Endothelial cell (in vitro differentiated cells): ENCODE results near the gene STEEP1. TPM values are rescaled to one million over a fixed set of nuclear protein-coding genes. Genes with fewer than 3 reads are reported as not detected.

ENCODE experiments used
- DNase-seq: peaks from one replicate; pipeline ENCODE4 v3.0.0; 2021; ENCODE audit warnings: low spot score
- H3K27ac Mint-ChIP-seq: one replicate; pipeline ENCODE4 v1.8.0; 2021; ENCODE audit warnings: mixed read lengths, inconsistent platforms; ENCODE audit not compliant: unreplicated experiment
- H3K27me3 Mint-ChIP-seq: one replicate; pipeline ENCODE4 v1.8.0; 2021; ENCODE audit warnings: mild to moderate bottlenecking, moderate library complexity, mixed read lengths, inconsistent platforms; ENCODE audit not compliant: unreplicated experiment
- H3K36me3 Mint-ChIP-seq: one replicate; pipeline ENCODE4 v1.8.0; 2021; ENCODE audit warnings: mild to moderate bottlenecking, low read depth, mixed read lengths, inconsistent platforms; ENCODE audit not compliant: unreplicated experiment
- H3K4me1 Mint-ChIP-seq: one replicate; pipeline ENCODE4 v1.8.0; 2021; ENCODE audit warnings: mild to moderate bottlenecking, mixed read lengths, inconsistent platforms; ENCODE audit not compliant: unreplicated experiment
- H3K4me3 Mint-ChIP-seq: one replicate; pipeline ENCODE4 v1.8.0; 2021; ENCODE audit warnings: mild to moderate bottlenecking, mixed read lengths, inconsistent platforms; ENCODE audit not compliant: unreplicated experiment
- H3K9me3 Mint-ChIP-seq: one replicate; pipeline ENCODE4 v1.8.0; 2021; ENCODE audit warnings: mixed read lengths, inconsistent platforms; ENCODE audit not compliant: unreplicated experiment
- total RNA-seq: library from RNA; stranded (reverse); fragmentation: NEBNext Ultra II Directional; extraction: Animal tissue kit (Norgen Biotek cat#: 25700); gene quantifications from one replicate; pipeline ENCODE4 v1.2.1, GENCODE V29; 2021; ENCODE audit not compliant: unreplicated experiment
- TF ChIP-seq, protein P1 (sequence below): fragments of 200-600 bp; sonication (generic); IDR thresholded peaks from one replicate; pipeline ENCODE4 v1.5.0; 2021; ENCODE audit warnings: antibody characterized with exemption; ENCODE audit not compliant: unreplicated experiment

The STEEP1 gene
- total RNA-seq, 1 donor from 2014 or later = 24.2 TPM

DNA sequence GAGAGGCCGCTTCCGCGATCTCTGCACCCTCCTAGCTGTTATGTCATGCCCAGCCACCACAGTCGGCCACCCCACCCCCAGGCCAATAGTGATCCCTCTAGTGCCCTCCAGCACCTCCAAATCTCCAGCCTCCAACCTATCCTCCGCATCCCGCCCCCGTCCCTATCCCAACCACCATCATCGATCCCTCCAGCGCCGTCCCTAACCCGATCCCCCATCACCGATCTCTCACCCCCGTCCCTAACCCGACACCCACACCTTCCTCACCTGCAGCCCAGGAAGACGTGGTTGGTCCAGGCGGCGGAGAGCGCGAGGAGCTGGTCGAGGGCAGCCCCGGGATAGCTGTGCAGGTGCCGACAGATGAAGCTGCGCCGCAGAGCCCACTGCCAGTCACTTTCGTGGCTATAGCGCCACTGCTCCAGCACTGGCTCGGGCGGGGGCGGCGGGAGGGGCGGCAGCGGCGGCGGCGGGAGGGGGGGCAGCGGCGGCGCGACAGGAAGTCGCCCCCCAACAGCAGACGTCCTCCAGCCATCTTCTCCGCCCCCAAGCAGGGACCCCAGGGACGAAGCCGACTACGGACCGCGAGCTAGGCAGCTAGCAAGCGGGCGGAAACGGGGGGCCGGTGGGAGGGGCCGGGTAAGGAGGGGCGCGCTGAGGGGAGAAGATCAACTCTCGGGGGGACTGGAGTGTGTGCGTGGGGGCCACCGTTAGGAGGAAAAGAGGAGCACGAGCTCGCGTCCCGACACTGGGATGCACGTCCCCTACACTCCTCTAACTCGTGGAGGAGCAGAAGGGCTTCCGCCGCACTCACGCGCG lies 40.5 kb upstream of the STEEP1 start:
- H3K4me1 Mint-ChIP-seq = peaks cover 6% of the 10 kb centered on the region
- peaks cover under 1% of the 10 kb centered on the region for H3K27me3 Mint-ChIP-seq
- TF ChIP-seq, protein P1, sequence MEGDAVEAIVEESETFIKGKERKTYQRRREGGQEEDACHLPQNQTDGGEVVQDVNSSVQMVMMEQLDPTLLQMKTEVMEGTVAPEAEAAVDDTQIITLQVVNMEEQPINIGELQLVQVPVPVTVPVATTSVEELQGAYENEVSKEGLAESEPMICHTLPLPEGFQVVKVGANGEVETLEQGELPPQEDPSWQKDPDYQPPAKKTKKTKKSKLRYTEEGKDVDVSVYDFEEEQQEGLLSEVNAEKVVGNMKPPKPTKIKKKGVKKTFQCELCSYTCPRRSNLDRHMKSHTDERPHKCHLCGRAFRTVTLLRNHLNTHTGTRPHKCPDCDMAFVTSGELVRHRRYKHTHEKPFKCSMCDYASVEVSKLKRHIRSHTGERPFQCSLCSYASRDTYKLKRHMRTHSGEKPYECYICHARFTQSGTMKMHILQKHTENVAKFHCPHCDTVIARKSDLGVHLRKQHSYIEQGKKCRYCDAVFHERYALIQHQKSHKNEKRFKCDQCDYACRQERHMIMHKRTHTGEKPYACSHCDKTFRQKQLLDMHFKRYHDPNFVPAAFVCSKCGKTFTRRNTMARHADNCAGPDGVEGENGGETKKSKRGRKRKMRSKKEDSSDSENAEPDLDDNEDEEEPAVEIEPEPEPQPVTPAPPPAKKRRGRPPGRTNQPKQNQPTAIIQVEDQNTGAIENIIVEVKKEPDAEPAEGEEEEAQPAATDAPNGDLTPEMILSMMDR = no peak
- DNase-seq = peak; percentile 3
- H3K36me3 Mint-ChIP-seq = no peaks in the 10 kb centered on the region
- H3K9me3 Mint-ChIP-seq = no peaks in the 10 kb centered on the region
- peak overlapping the region; percentile 93 for H3K4me3 Mint-ChIP-seq
- peak overlapping the region; percentile 87 for H3K27ac Mint-ChIP-seq

DNA sequence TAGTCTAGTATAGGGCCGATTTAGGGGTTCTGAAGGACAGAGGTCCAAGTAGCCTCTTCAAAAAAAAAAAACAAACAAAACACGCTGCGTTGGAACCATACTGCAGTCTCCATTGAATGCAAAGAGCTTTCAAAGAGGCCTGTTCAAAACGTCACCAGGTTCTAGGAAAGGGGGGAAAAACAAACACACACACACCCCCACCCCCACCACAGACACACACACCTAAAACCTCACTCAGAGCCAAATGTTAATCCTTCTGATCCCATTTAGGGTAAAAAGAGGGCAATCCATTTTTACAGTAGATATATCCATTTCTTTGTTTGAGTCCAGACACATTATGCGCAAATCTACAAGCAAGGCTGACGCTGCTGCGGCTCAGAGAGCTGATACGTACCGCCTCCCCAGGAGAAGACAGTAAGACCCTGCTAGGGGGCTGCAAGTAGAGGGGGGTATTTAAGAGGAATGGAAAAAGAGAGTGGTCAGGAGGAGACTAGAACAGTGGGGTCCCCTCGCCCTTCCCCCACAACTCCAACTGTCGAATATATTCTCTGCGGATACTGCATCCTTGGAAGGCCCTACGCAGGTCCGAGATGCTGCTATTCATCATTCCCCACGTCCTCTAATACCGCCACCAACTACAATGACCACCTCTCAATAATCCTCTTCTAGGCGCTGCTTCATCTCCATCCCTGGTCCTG lies 39.7 kb upstream of the STEEP1 start:
- no peak for DNase-seq
- Mint-ChIP-seq H3K27ac (peak overlapping the region; percentile 9), H3K4me1 (peaks cover 6% of the 10 kb centered on the region), H3K36me3 (no peaks in the 10 kb centered on the region), H3K9me3 (no peaks in the 10 kb centered on the region), H3K4me3 (peak overlapping the region; percentile 93), H3K27me3 (peaks cover 1% of the 10 kb centered on the region)
- TF ChIP-seq, protein P1 = no peak

DNA sequence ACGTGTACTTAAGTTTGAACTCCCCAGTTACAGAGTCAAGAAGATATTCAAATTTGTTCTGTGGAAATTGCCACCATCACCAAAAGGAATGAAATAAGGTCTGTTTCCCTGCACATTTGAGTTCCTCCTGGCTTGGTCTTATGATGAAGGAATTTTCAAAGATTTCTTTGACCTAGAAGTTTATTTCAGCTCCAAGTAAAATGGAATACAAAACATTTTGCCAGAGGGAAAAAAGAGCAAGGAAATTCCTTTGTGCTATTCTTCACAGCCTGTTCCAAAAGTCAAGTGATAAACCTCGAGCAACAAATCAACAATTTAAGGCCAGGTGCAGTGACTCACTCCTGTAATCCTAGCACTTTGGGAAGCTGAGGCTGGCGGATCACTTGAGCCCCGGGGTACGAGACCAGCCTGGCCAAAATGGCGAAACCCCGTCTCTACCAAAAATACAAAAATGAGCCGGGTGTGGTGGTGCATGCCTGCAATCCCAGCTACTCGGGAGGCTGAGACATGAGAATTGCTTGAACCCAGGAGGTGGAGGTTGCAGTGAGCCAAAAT lies 37.6 kb upstream of the STEEP1 start:
- Mint-ChIP-seq H3K27me3 (peaks cover 1% of the 10 kb centered on the region), H3K9me3 (no peaks in the 10 kb centered on the region), H3K4me1 (peaks cover 6% of the 10 kb centered on the region), H3K4me3 (no peak overlapping the region), H3K27ac (no peak overlapping the region), H3K36me3 (no peaks in the 10 kb centered on the region)
- DNase-seq = no peak
- TF ChIP-seq, protein P1 = no peak

DNA sequence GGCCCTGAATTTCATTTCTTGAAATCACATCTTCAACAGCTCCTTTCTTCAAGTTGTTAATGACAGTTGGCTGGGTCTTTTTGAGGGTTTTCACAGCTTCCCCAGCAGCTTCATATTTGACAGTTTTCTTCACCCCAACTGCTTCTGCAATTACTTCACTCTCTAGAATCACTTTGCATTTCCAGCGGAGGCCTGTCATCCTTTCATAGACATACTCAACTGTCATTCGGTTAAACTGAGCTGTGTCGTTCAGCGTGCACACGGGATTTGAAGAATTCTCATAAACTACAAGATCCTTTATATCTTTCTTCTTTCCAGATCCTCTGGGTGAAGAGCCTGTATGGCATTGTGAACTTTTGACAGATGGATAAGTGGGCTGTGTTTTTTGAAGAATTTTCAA lies 24.6 kb upstream of the STEEP1 start:
- no peak for DNase-seq
- no peaks in the 10 kb centered on the region for H3K36me3 Mint-ChIP-seq
- TF ChIP-seq, protein P1 = no peak
- H3K27me3 Mint-ChIP-seq = no peaks in the 10 kb centered on the region
- H3K4me1 Mint-ChIP-seq = no peaks in the 10 kb centered on the region
- H3K27ac Mint-ChIP-seq = no peak overlapping the region
- no peaks in the 10 kb centered on the region for H3K9me3 Mint-ChIP-seq
- no peak overlapping the region for H3K4me3 Mint-ChIP-seq
